GM19035 (cell line): Measurements from ENCODE around the gene ITCH.
"Not testable (repeated sequence)": the region's sequence is repeated elsewhere in the genome, so short reads cannot be mapped to it uniquely, and the experiment has no call there.

Source experiments
- ATAC-seq: cut with Tn5 transposase; IDR thresholded peaks from one replicate; pipeline ENCODE4 v1.9.1; 2021; ENCODE audit not compliant: unreplicated experiment

ITCH gene

DNA sequence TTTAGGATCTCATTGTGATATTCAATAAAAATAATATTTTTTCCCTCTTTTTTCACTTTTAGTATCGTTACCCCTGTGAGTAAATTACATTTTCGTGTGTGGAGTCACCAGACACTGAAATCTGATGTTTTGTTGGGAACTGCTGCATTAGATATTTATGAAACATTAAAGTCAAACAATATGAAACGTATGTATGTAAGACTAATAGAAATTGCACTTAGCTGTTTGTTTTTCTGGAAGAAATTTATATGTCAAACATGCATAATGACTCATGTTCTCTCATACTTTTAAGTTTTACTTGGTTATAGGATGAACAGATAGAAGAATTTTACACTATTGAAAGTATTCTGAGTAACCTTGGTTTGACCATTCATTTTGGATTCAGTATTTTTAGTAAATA is 49.4 kb downstream of the ITCH start:
- no peak for ATAC-seq

DNA sequence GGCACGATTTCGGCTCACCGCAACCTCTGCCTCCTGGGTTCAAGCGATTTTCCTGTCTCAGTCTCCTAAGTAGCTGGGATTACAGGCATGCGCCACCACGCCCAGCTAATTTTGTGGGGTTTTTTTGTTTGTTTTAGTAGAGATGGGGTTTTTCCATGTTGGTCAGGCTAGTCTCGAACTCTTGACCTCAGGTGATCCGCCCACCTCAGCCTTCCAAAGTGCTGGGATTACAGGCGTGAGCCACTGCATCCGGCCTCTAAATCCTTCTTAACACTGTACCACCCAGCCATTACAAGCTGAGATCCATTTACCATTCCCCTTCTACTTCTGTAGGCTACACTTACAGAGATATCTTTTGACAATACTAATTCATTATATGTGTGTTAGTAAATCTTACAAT is 51.5 kb downstream of the ITCH start:
- ATAC-seq, result not testable (repeated sequence)

DNA sequence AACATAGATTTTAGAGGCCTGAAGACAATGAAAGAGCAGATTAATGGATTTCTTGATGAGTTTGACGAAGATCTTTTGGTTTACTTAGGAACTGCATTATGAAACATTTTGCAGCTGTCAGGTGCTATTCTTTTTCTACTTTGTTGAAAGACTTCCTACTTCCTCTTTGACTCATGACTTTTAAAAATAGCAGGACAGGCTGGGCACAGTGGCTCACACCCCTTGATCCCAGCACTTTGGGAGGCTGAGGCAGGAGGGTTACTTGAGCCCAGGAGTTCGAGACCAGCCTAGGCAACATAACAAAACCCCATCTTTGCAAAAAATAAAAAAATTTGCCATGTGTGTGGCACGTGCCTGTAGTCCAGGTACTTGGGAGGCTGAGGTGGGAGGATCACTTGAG is 52.0 kb downstream of the ITCH start:
- peak; percentile 55 for ATAC-seq

DNA sequence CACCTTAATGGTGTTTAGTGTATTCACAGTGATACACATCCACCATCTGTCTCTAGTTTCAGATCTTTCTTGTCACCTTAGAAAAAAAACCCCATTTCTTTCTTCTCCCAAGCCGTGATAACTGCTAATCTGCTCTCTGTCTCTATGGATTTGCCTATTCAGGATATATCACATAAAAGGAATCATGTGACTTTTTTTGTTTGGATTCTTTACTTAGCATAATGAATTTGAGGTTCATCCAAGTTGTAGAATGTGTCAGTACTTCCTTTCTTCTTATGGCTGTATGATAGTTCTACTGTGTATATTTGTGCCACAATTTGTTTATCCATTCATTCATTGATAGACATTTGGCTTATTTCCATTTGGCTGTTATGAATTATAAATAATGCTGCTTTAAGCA is 57.1 kb downstream of the ITCH start:
- no peak for ATAC-seq

DNA sequence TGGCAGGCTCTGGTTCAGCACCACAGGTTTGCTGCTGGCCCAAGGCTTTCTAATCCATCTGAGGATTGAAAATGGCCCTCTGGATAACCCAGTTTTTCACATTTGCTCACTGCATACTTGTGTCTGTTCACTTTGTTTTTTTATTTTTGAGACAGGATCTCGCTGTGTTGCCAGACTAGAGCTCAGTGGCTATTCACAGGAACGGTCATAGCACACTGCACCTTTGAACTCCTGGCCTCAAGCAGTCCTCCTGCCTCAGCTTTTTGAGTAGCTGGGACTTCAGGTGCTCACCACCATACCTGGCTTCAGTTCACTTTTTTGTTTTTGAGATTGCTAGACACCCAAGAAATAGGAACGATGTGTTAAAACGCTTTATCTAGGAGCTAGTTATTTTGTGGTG is 57.9 kb downstream of the ITCH start:
- no peak for ATAC-seq

DNA sequence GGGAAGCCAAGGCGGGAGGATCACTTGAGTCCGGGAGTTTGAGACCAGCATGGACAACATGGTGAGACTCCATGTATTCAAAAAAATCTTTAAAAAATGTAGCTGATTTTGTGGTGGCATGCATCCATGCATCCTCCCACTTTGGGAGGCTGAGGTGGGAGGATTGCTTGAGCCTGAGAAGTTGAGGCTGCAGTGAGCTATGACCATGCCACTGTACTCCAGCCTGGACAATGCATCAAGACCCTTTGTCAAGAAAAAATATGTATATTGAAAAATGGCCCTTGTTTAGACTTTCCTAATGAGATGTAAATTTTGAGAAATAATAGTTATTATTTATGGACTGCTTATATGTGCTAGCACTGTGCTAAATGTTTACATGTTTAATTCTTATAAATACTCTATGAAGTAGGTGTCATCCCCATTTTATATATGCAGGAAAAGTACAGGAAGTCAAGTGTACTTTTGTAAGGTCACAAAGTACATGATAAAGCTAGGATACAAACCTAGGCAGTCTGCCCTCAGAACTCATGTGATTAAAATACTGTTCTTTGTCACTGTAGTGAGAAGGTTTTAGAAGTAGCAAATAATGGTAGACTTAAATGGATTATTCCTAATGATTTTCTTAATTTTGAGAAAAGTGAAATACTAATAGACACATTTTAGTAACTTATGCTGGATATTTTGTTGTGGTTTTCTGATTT is 58.8 kb downstream of the ITCH start:
- no peak for ATAC-seq

DNA sequence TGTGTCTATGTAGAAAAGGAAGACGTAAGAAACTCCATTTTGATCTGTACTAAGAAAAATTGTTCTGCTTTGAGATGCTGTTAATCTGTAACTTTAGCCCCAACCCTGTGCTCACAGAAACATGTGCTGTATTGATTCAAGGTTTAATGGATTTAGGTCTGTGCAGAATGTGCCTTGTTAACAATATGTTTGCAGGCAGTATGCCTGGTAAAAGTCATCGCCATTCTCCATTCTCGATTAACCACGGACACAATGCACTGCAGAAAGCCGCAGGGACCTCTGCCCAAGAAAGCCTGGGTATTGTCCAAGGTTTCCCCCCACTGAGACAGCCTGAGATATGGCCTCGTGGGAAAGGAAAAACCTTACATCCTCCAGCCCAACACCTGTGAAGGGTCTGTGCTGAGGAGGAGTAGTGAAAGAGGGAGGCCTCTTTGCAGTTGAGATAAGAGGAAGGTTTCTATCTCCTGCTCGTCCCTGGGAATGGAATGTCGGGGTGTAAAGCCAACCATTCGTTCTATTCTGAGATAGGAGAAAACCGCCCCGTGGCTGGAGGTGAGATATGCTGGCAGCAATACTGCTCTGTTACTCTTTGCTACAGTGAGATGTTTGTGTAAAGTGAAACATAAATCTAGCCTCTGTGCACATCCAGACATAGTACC is 62.1 kb downstream of the ITCH start:
- not testable (repeated sequence) for ATAC-seq

DNA sequence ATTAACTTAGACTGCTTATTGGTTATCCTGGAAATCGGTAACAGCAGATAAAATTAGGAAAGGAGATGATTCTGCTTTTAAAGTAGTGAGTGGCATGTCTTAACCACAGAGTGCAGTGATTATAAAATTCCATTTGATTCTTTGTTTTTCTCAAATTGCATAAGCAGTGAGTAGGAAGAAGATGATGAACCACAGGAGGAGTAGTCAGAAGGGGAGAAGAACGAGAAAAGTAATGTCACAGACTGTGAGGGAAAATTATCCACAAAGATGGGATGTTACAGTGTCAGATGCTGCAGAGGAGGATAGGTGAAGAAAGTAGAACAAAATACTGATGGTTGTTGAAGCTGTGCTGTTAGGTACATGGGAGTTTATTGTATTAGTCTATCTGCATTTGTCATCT is 63.0 kb downstream of the ITCH start:
- no peak for ATAC-seq

DNA sequence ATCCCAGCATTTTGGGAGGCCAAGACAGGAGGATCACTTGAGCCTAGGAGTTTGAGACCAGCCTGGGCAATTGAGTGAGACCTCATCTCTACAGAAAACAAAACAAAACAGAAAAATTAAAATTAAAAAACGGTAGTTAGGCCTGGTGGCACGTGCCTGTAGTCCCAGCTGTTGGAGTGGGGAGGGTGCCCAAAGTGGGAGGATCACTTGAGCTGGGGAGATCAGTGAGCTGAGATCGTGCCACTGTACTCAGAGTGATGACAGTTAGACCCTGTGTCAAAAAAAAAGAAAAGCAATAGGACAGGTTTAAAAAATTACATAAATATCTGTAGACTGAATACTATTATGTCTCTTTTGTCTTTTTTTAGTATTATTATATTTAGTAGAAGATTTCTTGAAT is 64.3 kb downstream of the ITCH start:
- no peak for ATAC-seq

DNA sequence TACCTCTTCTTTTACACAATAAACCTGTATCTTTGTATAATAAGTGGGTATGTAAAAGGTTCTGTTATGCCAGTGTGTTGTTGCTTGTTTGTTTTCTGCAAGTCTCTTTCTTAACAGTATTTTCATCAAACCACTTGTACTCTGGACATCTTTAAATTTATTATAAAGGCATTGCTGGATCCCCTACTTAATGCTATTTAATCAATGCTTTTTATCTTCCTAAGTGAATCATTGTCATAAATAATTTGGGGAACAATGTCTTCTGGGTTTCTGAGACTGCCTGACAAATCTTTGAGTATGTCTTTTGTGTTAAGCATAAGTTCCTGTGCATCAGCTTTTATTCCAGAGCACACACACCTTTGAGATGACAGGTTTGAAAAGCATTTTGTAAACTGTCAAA is 64.7 kb downstream of the ITCH start:
- ATAC-seq, result no peak

DNA sequence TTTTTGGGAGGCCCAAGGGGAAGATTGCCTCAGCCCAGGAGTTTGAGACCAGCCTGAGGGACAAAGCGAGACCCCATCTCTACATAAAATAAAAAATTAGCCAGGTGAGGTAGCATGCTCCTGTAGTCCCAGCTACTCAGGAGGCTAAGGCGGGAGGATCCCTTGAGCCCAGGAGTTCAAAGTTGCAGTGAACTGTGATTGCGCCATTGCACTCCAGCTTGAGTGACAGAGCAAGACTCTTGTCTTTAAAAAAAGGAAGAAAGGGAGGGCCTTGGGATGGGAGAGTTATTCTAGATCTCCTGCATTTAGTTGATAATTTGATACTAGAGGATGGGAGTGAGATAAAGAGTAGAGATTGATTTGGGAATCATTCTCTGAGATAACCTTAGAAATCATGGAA is 68.1 kb downstream of the ITCH start:
- ATAC-seq, result no peak

DNA sequence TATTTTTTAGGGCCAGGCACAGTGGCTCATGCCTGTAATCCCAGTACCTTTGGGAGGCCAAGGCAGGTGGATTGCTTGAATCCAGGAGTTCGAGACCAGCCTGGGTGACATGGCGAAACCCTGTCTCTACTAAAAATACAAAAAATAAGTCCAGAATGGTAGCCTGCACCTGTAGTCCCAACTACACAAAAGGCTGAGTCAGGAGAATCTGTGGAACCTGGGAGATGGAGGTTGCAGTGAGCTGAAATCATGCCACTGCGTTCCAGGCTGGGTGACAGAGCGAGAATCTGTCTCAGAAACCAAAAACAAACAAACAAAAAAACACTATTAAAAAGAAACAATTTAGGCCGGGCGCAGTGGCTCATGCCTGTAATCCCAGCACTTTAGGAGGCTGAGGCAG is 69.6 kb downstream of the ITCH start:
- not testable (repeated sequence) for ATAC-seq

DNA sequence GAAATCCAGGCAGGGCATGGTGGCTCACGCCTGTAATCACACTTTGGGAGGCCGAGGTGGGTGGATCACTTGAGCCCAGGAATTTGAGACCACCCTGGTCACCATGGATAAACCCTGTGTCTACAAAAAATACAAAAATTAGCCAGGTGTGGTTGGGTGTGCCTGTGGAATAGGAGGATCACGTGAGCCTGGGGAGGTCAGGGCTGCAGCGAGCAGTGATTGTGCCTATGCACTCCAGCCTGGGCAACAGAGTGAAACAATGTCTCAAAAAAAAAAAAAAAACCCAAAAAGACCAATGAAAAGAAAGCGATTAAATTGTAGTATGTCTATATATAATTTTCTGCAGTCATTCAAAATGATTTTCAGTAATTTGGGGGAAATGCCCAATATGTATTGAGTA is 70.3 kb downstream of the ITCH start:
- ATAC-seq, result no peak

DNA sequence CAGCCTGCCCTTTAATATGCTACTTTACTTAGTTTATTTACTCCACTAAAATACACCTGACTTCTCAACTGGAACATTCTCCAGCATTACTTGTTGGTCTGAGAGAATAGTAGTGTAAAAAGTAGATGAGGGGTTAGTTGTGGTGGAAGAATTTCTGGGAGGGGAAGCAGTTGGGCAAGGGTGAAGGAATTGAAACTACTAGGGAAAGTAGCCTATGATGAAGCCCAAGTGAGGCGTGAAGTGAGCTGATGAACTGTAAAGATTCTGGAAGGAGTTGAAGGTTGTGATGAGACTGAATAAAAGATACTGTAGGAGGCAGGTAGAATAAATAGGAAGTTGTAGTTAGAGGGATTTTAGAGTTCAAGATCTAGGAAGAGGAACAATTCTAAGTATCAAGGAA is 72.5 kb downstream of the ITCH start:
- ATAC-seq, result no peak

DNA sequence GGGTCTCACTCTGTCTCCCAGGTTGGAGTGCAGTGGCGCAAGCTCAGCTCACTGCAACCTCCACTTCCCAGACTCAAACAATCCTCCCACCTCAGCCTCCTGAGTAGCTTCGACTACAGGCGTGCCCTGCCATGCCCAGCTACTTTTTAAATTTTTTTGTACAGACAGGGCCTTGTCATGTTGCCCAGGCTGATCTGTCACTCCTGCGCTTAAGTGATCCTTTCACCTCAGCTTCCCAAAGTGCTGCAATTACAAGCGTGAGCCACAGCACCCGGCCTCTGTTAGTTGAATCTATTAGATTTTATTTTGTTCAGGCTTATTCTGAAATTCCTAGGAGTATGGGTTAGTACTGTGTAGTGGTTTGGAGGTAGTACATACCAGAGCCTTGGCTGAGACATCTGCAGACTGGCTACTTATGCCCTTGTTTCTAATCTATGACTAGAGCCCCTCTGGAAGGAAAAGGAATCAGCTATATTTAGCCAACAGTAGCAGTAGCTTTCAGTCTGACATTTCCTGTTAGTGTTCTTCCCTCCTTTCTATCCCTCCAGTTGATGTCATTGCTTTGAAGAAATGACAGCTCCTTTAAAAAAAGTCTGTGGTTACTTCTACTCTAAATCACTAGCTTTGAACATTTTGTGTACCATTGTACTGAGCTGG is 74.4 kb downstream of the ITCH start:
- ATAC-seq, result no peak

DNA sequence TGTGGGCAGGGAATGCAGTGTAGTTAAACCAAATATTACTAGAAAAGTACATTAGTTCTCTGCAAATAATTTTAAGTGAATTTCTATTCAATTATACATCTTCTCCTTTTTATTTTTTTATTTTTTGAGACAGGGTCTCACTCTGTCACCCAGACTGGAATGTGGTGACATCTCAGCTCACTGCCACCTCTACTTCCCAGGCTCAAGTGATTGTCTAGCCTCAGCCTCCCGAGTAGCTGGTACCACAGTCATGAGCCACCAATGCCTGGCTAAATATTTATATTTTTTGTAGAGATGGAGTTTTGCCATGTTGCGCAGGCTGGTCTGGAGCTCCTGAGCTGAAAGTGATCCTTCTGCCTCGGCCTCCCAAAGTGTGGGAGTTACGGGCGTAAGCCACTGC is 76.1 kb downstream of the ITCH start:
- no peak for ATAC-seq

DNA sequence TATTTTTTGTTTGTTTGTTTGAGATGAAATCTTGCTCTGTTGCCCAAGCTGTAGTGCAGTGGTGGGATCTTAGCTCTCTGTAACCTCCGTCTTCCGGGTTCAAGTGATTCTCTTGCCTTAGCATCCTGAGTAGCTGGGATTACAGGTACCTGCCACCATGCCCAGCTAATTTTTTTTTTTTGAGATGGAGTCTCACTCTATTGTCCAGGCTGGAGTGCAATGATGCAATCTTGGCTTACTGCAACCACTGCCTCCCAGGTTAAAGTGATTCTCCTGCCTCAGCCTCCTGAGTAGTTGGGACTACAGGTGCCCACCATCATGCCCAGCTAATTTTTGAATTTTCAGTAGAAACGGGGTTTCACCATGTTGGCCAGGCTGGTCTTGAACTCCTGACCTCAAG is 78.3 kb downstream of the ITCH start:
- ATAC-seq, result not testable (repeated sequence)

DNA sequence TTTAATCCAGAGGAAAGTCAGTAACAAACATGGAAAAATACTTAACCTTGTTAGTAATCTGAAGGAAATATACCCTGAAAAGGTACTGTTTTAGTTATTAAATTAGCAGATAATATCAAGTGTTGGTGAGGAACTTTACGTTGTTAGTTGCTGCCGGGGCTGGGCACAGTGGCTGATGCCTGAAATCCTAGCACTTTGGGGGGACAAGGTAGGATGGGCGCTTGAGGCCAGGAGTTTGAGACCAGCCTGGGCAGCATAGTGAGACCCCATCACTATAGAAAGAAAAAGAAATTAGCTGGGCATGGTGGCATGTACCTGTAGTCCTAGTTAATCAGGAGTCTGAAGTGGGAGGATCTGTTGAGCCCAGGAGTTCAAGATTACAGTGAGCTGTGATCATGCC is 80.5 kb downstream of the ITCH start:
- ATAC-seq, result no peak

DNA sequence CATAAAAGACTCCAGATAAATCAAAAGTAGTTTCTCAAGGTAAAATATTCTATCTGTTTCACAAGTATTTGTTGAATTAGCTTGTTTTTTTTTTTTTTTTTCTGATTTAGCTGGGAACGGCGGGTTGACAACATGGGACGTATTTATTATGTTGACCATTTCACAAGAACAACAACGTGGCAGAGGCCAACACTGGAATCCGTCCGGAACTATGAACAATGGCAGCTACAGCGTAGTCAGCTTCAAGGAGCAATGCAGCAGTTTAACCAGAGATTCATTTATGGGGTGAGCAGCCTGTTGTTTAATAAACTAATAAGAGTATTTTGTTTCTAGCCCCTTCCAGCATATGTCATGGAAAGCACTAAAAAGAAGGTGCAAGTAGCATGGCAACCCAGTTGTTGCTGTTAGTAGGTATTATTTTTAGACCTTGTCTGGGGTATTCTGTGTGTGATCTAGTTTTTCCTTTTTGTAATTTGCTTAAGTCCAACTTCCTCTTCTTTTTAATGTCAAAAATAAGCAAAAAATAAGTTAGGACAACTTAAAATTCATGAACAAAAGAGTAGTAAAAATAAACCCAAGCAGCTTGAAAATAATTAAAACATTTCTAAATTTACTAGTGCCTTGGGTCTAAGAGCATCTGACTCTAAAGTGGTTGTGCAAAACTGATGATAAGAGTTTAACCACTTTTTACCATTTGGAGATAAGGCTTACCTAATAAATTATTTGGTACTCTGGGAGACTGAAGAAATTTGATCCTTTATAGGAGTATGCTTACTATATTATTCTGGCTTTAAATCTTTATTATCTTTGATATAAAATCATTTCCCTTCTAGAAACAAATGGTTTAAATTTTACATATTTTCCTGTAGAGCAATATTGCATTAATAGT is 82.3 kb downstream of the ITCH start:
- ATAC-seq, result no peak

DNA sequence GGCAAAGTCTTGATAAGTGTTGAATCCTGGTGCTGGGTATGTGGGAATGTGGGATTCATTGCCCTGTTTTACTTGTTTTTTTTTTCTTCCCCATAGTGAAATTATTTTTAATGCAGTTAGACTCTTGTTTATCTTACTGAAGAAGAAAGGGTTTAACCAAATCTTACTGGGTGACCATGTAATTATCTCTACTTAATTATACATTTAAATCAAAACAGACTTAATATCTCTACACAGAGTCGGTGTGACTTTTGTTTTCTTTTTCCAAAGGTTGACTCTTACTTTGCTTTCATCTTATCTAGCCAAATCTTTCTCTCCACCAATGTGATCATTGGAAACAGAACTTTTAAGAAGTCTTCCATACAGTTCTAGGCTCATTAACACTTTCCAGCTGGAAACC is 85.4 kb downstream of the ITCH start:
- ATAC-seq, result no peak
